ENCODE measurements around the gene CTIF.

Gene CTIF

DNA sequence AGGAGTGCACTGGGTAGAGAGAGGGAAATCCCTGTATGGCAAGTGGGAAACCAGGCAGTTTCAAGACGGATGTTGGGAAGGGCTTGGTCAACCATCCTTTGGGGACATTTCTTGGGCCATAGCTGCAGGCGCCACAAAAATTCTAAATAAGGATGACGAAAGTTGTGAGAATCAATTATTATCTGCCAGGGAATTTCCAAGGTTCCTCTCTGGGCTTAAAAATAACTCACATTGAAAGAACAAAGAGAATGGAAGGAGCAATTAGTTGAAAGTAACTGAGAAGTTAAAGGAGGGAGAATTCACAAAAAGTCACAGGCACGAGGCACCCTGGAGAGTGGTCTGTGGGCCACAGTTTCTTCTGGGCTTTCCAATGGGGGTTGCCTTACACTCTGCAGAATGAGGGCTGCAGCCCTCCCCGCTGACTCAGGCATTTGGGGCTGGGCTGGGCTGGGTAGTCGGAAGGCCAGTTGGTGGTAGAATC, 216.2 kb downstream of the CTIF start:
- TF ChIP-seq, protein P1, sequence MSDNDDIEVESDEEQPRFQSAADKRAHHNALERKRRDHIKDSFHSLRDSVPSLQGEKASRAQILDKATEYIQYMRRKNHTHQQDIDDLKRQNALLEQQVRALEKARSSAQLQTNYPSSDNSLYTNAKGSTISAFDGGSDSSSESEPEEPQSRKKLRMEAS (IDR thresholded peaks at IDR 0.05): no peak
- TF ChIP-seq, protein P2, sequence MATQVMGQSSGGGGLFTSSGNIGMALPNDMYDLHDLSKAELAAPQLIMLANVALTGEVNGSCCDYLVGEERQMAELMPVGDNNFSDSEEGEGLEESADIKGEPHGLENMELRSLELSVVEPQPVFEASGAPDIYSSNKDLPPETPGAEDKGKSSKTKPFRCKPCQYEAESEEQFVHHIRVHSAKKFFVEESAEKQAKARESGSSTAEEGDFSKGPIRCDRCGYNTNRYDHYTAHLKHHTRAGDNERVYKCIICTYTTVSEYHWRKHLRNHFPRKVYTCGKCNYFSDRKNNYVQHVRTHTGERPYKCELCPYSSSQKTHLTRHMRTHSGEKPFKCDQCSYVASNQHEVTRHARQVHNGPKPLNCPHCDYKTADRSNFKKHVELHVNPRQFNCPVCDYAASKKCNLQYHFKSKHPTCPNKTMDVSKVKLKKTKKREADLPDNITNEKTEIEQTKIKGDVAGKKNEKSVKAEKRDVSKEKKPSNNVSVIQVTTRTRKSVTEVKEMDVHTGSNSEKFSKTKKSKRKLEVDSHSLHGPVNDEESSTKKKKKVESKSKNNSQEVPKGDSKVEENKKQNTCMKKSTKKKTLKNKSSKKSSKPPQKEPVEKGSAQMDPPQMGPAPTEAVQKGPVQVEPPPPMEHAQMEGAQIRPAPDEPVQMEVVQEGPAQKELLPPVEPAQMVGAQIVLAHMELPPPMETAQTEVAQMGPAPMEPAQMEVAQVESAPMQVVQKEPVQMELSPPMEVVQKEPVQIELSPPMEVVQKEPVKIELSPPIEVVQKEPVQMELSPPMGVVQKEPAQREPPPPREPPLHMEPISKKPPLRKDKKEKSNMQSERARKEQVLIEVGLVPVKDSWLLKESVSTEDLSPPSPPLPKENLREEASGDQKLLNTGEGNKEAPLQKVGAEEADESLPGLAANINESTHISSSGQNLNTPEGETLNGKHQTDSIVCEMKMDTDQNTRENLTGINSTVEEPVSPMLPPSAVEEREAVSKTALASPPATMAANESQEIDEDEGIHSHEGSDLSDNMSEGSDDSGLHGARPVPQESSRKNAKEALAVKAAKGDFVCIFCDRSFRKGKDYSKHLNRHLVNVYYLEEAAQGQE (IDR thresholded peaks at IDR 0.05; ENCODE audit: low read depth): no peak
- no peak for TF ChIP-seq CREB1 (IDR thresholded peaks at IDR 0.05; ENCODE audit: low read depth)
- no peak for TF ChIP-seq TCF12 (IDR thresholded peaks at IDR 0.05; ENCODE audit: low read depth)
- TF ChIP-seq FOXM1 (IDR thresholded peaks at IDR 0.05; ENCODE audit: borderline replicate concordance, low read depth): no peak
- TF ChIP-seq TEAD4 (IDR thresholded peaks at IDR 0.05): no peak
- TF ChIP-seq EGR1 (IDR thresholded peaks at IDR 0.05): no peak
- TF ChIP-seq CEBPB (IDR thresholded peaks at IDR 0.05): no peak
- no peak for TF ChIP-seq NFIC (IDR thresholded peaks at IDR 0.05)
- no peak for TF ChIP-seq EP300 (IDR thresholded peaks at IDR 0.05; ENCODE audit: borderline replicate concordance)
- no peak for TF ChIP-seq ZBTB7A (IDR thresholded peaks at IDR 0.05; ENCODE audit: low read depth)
- TF ChIP-seq YY1 (IDR thresholded peaks at IDR 0.05; ENCODE audit: low read depth): no peak
- TF ChIP-seq, protein P3, sequence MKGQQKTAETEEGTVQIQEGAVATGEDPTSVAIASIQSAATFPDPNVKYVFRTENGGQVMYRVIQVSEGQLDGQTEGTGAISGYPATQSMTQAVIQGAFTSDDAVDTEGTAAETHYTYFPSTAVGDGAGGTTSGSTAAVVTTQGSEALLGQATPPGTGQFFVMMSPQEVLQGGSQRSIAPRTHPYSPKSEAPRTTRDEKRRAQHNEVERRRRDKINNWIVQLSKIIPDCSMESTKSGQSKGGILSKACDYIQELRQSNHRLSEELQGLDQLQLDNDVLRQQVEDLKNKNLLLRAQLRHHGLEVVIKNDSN (IDR thresholded peaks at IDR 0.05): no peak
- no peak for TF ChIP-seq RAD21 (IDR thresholded peaks at IDR 0.05; ENCODE audit: low read depth)

DNA sequence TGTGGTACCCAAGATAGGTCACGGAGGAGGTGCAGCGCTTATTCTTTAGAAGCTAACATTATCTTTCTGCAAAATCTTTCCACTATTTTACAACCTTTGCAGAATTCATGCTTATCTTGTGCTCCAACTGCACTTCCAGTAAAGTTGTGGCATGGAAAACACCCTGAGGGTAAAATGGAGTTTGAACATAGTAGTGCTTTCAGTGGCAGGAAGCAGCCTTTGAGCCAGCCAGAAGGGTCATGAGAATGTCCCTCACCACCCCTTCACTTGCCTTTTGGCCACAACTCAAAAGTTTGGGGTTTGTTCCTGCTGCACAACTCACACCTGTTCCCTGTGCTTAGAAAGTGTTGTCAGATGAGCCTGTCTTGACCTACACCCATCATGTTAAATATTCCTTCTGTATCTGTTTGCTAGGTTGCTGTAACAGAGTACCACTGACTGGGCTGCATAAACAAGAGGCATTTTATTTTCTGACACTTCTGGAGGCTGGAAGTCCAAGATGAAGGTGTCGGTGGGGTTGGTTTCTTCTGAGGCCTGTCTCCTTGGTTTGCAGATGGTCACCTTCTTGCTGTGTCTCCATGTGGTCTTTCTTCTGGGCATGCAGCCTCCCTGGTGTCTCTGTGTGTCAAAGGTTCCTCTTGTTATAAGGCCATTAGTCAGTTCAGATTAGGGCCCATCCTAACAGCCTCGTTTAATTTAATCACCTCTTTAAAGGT, 217.8 kb downstream of the CTIF start:
- TF ChIP-seq CEBPB (IDR thresholded peaks at IDR 0.05): no peak
- no peak for TF ChIP-seq CREB1 (IDR thresholded peaks at IDR 0.05; ENCODE audit: low read depth)
- no peak for TF ChIP-seq YY1 (IDR thresholded peaks at IDR 0.05; ENCODE audit: low read depth)
- no peak for TF ChIP-seq FOXM1 (IDR thresholded peaks at IDR 0.05; ENCODE audit: borderline replicate concordance, low read depth)
- no peak for TF ChIP-seq NFIC (IDR thresholded peaks at IDR 0.05)
- TF ChIP-seq, protein P2 (IDR thresholded peaks at IDR 0.05; ENCODE audit: low read depth): no peak
- no peak for TF ChIP-seq EP300 (IDR thresholded peaks at IDR 0.05; ENCODE audit: borderline replicate concordance)
- TF ChIP-seq TCF12 (IDR thresholded peaks at IDR 0.05; ENCODE audit: low read depth): no peak
- TF ChIP-seq, protein P3 (IDR thresholded peaks at IDR 0.05): no peak

DNA sequence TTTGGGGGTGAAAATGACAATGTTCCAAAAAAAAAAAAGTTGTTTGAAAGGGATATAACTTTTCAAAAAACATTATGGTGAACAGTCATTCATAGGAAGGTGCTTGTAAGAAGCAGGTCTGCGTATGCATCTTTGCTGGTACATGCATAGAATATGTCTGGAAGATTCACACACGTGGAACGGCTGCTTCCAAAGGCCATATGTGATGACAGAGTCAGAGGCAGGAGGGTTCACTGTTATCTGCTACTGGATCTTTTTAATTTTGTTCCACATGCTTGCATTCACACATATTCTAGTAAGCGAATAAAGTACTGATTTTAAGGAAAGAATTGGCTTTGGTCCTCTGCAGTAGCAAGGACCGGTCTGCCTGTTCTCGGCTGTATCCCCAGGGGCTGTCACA, 218.5 kb downstream of the CTIF start:
- no peak for TF ChIP-seq EGR1 (IDR thresholded peaks at IDR 0.05)
- no peak for TF ChIP-seq YY1 (IDR thresholded peaks at IDR 0.05; ENCODE audit: low read depth)
- TF ChIP-seq NFIC (IDR thresholded peaks at IDR 0.05): no peak
- TF ChIP-seq RAD21 (IDR thresholded peaks at IDR 0.05; ENCODE audit: low read depth): no peak
- TF ChIP-seq, protein P1 (IDR thresholded peaks at IDR 0.05): no peak

DNA sequence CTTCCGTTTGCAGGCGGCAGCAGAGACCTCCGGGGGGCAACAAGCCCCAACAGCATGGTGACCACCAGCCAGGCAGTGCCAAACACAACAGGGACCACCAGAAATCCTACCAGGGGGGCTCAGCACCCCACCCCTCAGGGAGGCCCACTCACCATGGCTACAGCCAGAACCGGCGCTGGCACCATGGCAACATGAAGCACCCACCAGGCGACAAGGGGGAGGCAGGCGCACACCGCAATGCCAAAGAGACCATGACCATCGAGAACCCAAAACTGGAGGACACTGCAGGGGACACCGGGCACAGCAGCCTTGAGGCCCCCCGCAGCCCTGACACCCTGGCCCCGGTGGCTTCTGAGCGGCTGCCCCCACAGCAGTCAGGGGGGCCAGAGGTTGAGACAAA, 219.1 kb downstream of the CTIF start:
- TF ChIP-seq, protein P1 (IDR thresholded peaks at IDR 0.05): no peak
- TF ChIP-seq, protein P3 (IDR thresholded peaks at IDR 0.05): no peak
- TF ChIP-seq TEAD4 (IDR thresholded peaks at IDR 0.05) (no peak), YY1 (IDR thresholded peaks at IDR 0.05; ENCODE audit: low read depth) (no peak), NFIC (IDR thresholded peaks at IDR 0.05) (no peak), EGR1 (IDR thresholded peaks at IDR 0.05) (no peak), CEBPB (IDR thresholded peaks at IDR 0.05) (no peak)

DNA sequence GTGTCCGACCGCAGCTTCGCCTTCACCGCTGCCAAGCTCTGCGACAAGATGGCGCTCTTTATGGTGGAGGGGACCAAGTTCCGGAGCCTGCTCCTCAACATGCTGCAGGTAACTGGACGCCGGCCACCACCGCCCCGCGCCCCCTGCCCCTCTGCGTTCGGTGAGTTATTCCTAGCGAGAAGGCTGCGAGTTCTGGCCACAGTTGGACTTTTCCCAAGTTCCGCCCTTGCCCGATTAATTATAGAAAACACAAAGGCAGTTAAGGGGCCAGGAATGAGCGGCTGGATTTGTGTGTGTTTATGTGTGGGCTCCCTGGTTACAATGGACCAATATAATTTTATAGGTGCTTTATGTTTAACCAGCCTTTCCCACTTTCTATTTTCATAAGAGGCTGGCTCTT, 222.8 kb downstream of the CTIF start:
- TF ChIP-seq, protein P1 (IDR thresholded peaks at IDR 0.05): no peak
- TF ChIP-seq CEBPB (IDR thresholded peaks at IDR 0.05) (no peak), ZBTB7A (IDR thresholded peaks at IDR 0.05; ENCODE audit: low read depth) (no peak), CREB1 (IDR thresholded peaks at IDR 0.05; ENCODE audit: low read depth) (no peak)
- TF ChIP-seq, protein P2 (IDR thresholded peaks at IDR 0.05; ENCODE audit: low read depth): no peak
